Loucy (cell line): ENCODE measurements around the gene MGMT.

ENCODE experiments used
- H2AFZ ChIP-seq: fragments of 200-600 bp; sonication (generic); 2 replicates; pipeline ENCODE4 v1.6.0; 2016; ENCODE audit warnings: antibody characterized with exemption, mild to moderate bottlenecking, low read length, moderate library complexity
- H3F3A ChIP-seq: fragments of 200-600 bp; 2 replicates; pipeline ENCODE4 v1.6.0; 2016; ENCODE audit warnings: antibody characterized with exemption, low read depth, mild to moderate bottlenecking
- H3K27me3 ChIP-seq: fragments of 200-600 bp; sonication (generic); 2 replicates; pipeline ENCODE4 v1.6.1; 2014; ENCODE audit warnings: low read length, mild to moderate bottlenecking; ENCODE audit not compliant: insufficient read depth, poor library complexity, severe bottlenecking
- H3K36me3 ChIP-seq: fragments of 200-600 bp; sonication (generic); 2 replicates; pipeline ENCODE4 v1.6.1; 2016; ENCODE audit warnings: low read length; ENCODE audit not compliant: insufficient read depth
- H3K4me1 ChIP-seq: fragments of 200-600 bp; sonication (generic); 2 replicates; pipeline ENCODE4 v1.5.1; 2014; ENCODE audit warnings: low read length, mild to moderate bottlenecking; ENCODE audit not compliant: insufficient read depth, poor library complexity, severe bottlenecking
- H3K4me2 ChIP-seq: fragments of 200-600 bp; sonication (generic); 2 replicates; pipeline ENCODE4 v1.6.0; 2014; ENCODE audit warnings: antibody characterized with exemption, low read length, low read depth, mild to moderate bottlenecking; ENCODE audit not compliant: poor library complexity, severe bottlenecking
- H3K4me3 ChIP-seq: fragments of 200-600 bp; sonication (generic); 2 replicates; pipeline ENCODE4 v1.5.1; 2014; ENCODE audit warnings: low read length, mild to moderate bottlenecking, mixed read lengths; ENCODE audit not compliant: poor library complexity, severe bottlenecking
- H3K79me2 ChIP-seq: fragments of 200-600 bp; sonication (generic); 2 replicates; pipeline ENCODE4 v1.6.1; 2014; ENCODE audit warnings: low read length; ENCODE audit not compliant: insufficient read depth
- H3K9ac ChIP-seq: fragments of 200-600 bp; sonication (generic); 2 replicates; pipeline ENCODE4 v1.6.0; 2014; ENCODE audit warnings: mild to moderate bottlenecking, low read depth, low read length, moderate library complexity; ENCODE audit not compliant: poor library complexity, severe bottlenecking
- H3K9me2 ChIP-seq: fragments of 200-600 bp; sonication (generic); replicated peaks from 2 replicates; pipeline ENCODE4 v1.6.1; 2016; ENCODE audit warnings: low read depth, low read length, mixed read lengths
- H3K9me3 ChIP-seq: fragments of 200-600 bp; sonication (generic); 2 replicates; pipeline ENCODE4 v1.6.1; 2014; ENCODE audit warnings: mild to moderate bottlenecking, antibody characterized with exemption, low read length, low read depth; ENCODE audit not compliant: insufficient read depth
- H4K20me1 ChIP-seq: fragments of 200-600 bp; sonication (generic); 2 replicates; pipeline ENCODE4 v1.6.0; 2014; ENCODE audit warnings: antibody characterized with exemption, low read length, mild to moderate bottlenecking; ENCODE audit not compliant: insufficient read depth, poor library complexity, severe bottlenecking
- EZH2phosphoT487 ChIP-seq: fragments of 200-600 bp; IDR thresholded peaks from 2 replicates; pipeline ENCODE4 v1.6.1; 2018; ENCODE audit warnings: antibody characterized with exemption, mild to moderate bottlenecking, moderate library complexity, borderline replicate concordance
- TF ChIP-seq, protein P1 (sequence below): fragments of 200-600 bp; sonication (generic); conservative IDR thresholded peaks from 2 replicates; pipeline ENCODE4 v1.5.1; 2014; ENCODE audit warnings: mild to moderate bottlenecking, antibody characterized with exemption, low read length

MGMT gene

DNA sequence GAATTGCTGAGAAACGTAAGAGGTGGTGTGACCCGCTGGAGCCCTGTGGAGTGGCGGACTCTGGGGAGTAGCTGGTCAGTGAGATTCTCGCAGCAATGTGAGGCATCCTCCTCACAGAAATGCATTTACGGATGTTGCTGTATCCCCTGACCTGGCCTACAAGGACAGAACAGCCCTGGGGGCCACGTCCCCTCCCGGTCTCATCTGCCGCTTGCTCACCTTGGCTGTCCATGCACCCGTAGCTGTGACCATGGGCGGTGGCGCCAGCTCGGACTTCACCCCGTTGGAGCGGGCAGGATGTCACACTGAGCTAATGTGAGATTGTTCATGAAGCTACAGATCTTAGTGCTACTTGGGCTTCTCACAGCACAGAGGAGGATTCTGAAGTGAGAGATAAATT is 303.2 kb downstream of the MGMT start:
- no peak overlapping the region for H3K4me3 ChIP-seq
- no peaks in the 10 kb centered on the region for H3K79me2 ChIP-seq
- no peak overlapping the region for H2AFZ ChIP-seq
- H3K9me3 ChIP-seq, result no peaks in the 10 kb centered on the region
- H3K4me1 ChIP-seq, result no peaks in the 10 kb centered on the region
- H4K20me1 ChIP-seq, result no peaks in the 10 kb centered on the region
- H3K9me2 ChIP-seq, result no peaks in the 10 kb centered on the region
- H3K27me3 ChIP-seq, result no peaks in the 10 kb centered on the region
- no peaks in the 10 kb centered on the region for H3K36me3 ChIP-seq
- no peak overlapping the region for H3K9ac ChIP-seq
- H3F3A ChIP-seq, result no peaks in the 10 kb centered on the region
- no peak for TF ChIP-seq EZH2phosphoT487
- TF ChIP-seq, protein P1, sequence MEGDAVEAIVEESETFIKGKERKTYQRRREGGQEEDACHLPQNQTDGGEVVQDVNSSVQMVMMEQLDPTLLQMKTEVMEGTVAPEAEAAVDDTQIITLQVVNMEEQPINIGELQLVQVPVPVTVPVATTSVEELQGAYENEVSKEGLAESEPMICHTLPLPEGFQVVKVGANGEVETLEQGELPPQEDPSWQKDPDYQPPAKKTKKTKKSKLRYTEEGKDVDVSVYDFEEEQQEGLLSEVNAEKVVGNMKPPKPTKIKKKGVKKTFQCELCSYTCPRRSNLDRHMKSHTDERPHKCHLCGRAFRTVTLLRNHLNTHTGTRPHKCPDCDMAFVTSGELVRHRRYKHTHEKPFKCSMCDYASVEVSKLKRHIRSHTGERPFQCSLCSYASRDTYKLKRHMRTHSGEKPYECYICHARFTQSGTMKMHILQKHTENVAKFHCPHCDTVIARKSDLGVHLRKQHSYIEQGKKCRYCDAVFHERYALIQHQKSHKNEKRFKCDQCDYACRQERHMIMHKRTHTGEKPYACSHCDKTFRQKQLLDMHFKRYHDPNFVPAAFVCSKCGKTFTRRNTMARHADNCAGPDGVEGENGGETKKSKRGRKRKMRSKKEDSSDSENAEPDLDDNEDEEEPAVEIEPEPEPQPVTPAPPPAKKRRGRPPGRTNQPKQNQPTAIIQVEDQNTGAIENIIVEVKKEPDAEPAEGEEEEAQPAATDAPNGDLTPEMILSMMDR, result no peak
- H3K4me2 ChIP-seq, result no peak overlapping the region

- Histone ChIP-seq H3K4me3 (no peak overlapping the region), H3F3A (no peaks in the 10 kb centered on the region), H2AFZ (no peak overlapping the region), H3K4me1 (no peaks in the 10 kb centered on the region), H3K79me2 (no peaks in the 10 kb centered on the region), H3K27me3 (no peaks in the 10 kb centered on the region), H3K9ac (no peak overlapping the region), H4K20me1 (no peaks in the 10 kb centered on the region), H3K9me2 (no peaks in the 10 kb centered on the region), H3K36me3 (no peaks in the 10 kb centered on the region), H3K4me2 (no peak overlapping the region), H3K9me3 (no peaks in the 10 kb centered on the region)
- TF ChIP-seq, protein P1, result no peak
- no peak for TF ChIP-seq EZH2phosphoT487
Observed at GRCh38 chr10:129771024-129771423, 304.0 kb downstream of the MGMT start.

DNA sequence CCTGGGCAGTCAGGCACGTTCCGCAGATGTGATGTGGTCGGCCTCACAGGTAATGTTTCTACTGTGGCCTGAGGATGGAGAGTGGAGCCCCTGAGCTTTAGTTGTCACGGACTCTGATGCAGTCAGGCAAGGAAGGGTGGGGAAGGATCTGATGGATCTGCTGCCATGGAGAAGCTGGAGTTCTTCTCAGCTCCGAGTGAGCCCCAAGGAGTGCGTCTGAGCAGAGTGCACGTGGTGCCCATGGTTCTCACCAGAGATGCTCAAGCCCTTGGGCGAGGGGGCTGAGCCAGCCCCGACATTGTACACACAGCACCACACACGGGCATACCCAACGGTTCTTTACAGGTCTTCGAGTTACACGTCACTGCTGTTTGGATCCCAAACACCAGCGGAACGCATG is 304.5 kb downstream of the MGMT start:
- no peaks in the 10 kb centered on the region for H4K20me1 ChIP-seq
- H3K4me2 ChIP-seq, result no peak overlapping the region
- no peaks in the 10 kb centered on the region for H3K36me3 ChIP-seq
- H3K9ac ChIP-seq, result no peak overlapping the region
- no peak for TF ChIP-seq EZH2phosphoT487
- TF ChIP-seq, protein P1, result no peak
- H3K9me2 ChIP-seq, result no peaks in the 10 kb centered on the region
- H3F3A ChIP-seq, result no peaks in the 10 kb centered on the region
- H3K79me2 ChIP-seq, result no peaks in the 10 kb centered on the region
- no peak overlapping the region for H2AFZ ChIP-seq
- no peak overlapping the region for H3K4me3 ChIP-seq
- H3K27me3 ChIP-seq, result no peaks in the 10 kb centered on the region
- H3K9me3 ChIP-seq, result no peaks in the 10 kb centered on the region
- no peaks in the 10 kb centered on the region for H3K4me1 ChIP-seq
